K562 (cell line): ENCODE measurements around the gene ISYNA1. TPM values are rescaled to one million over a fixed set of nuclear protein-coding genes. Genes with fewer than 3 reads are reported as not detected.
A peak's percentile ranks its signal among the peaks of the same experiment; 100 is the strongest.

Source experiments
- ARID1B ChIP-seq: fragments of 450-650 bp; IDR thresholded peaks from 2 replicates; pipeline ENCODE4 v1.6.1; 2016; ENCODE audit warnings: antibody characterized with exemption, mild to moderate bottlenecking, inconsistent platforms
- ATF1 ChIP-seq, 2 experiments: fragments of 450-650 bp in 1 of 2; IDR thresholded peaks; 2 replicates each; pipeline ENCODE4 v1.6.1; 2016; ENCODE audit warnings: missing compliant biosample characterization in 1 of 2, missing genetic modification characterization in 1 of 2
- EP400 ChIP-seq: fragments of 450-650 bp; IDR thresholded peaks from 2 replicates; pipeline ENCODE4 v1.6.1; 2017; ENCODE audit warnings: antibody characterized with exemption, mild to moderate bottlenecking, moderate library complexity
- POLR2G ChIP-seq: fragments of 200-400 bp; formaldehyde crosslinking; IDR thresholded peaks from 2 replicates; pipeline ENCODE4 v1.6.1; 2017; ENCODE audit warnings: low read depth, mild to moderate bottlenecking, antibody characterized with exemption, low read length, moderate library complexity
- TAF1 ChIP-seq: IDR thresholded peaks from 2 replicates; pipeline ENCODE4 v1.6.1; 2011; ENCODE audit warnings: mild to moderate bottlenecking, low read length, moderate library complexity; ENCODE audit not compliant: insufficient read depth, control insufficient read depth, severe bottlenecking; ENCODE audit errors: extremely low read depth
- ZC3H11A ChIP-seq: IDR thresholded peaks from 2 replicates; pipeline ENCODE4 v1.6.1; 2012; ENCODE audit warnings: low read depth, low read length, improper control_type of control experiment
- ZNF408 ChIP-seq: fragments of 250-450 bp; sonication (Bioruptor Pico); IDR thresholded peaks from 2 replicates; pipeline ENCODE4 v1.4.0; 2020; ENCODE audit warnings: low read depth, mild to moderate bottlenecking, moderate library complexity
- polyA plus RNA-seq, 8 experiments: library from polyadenylated mRNA; depleted of rRNA in 4 of 8; stranded (reverse) in 5 of 8; unstranded in 3 of 8; fragments of >200 nt; fragmentation: Nextera tagmentation in 2 of 8; fragmentation: Illumina TruSeq in 1 of 8; extraction: Ambion mirVana in 2 of 8; extraction: Trizol in 1 of 8; gene quantifications; 2 replicates each; pipeline versions ENCODE4 v1.2.1 to v1.2.3, GENCODE V29; 2011 to 2014; ENCODE audit warnings: inconsistent platforms in 1 of 8, missing spikeins in 1 of 8
- total RNA-seq, 7 experiments: library from RNA; depleted of rRNA in 6 of 7; stranded (reverse); fragments of >200 nt in 6 of 7; fragmentation: Illumina TruSeq in 2 of 7; extraction: Trizol in 2 of 7; gene quantifications; 2 replicates each; pipeline versions ENCODE4 v1.2.1 to v1.2.3, GENCODE V29; 2011 to 2021; ENCODE audit warnings: low replicate concordance in 1 of 7
- TF ChIP-seq, protein P1 (sequence below): fragments of 250-450 bp; sonication (Bioruptor Pico); IDR thresholded peaks from 2 replicates; pipeline ENCODE4 v1.5.0; 2021; ENCODE audit warnings: mild to moderate bottlenecking, borderline replicate concordance
- TF ChIP-seq, protein P2 (sequence below): fragments of 450-650 bp; IDR thresholded peaks from 2 replicates; pipeline ENCODE4 v1.6.1; 2016; ENCODE audit warnings: mild to moderate bottlenecking, moderate library complexity
- TF ChIP-seq, protein P3 (sequence below): fragments of 250-450 bp; sonication (Bioruptor Pico); IDR thresholded peaks from 2 replicates; pipeline ENCODE4 v1.8.0; 2022; ENCODE audit warnings: inconsistent platforms

The ISYNA1 gene
- total and polyA plus RNA-seq, 9 of the 15 experiments (the other 6 are each of a cell fraction or from before 2014, with no cell fraction given), result 21.8 to 460 (median 93.2) TPM

DNA sequence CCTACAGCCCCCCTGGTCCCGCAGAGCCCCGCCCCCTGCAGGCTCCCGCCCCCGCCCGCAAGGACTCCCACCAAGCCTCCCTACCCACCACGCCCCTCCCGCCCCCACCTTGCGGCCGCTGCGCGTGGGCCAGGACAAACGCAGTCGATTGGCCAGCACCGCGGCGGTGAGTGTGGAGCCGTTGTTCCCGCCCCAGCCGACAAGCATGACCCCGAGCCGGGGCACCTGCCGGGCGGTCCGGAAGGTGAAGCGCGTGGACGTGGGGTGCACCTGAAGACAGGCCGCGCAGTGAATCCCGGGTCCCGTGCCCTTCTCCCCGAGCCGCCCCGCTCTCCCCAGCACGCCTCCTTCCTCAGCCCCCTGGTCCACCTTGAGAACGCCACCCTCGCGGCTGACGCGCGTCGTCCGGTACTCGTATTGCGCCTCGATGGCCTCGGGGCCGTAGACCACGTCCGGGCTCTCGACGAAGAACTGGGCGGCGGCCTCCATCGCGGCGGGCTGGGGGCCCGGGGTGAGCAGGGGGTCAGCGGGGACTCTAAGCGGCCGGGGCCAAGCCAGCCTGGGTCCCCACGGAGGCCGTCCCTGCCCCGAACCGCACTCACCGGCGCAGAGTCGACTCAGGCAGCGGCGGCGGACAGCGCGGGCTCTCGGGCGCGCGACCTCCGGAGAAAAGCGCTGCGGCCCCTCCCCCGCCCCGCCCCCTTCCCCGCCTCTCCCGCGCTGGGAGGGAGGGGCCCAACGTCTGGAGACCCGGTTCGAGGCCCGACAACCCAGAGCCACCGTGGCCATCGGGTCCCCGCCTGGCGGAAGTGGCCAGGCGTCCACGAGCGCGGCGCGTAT, at the start of gene ISYNA1 (continued):
- TF ChIP-seq TAF1, result peak; percentile 55
- TF ChIP-seq, protein P1, sequence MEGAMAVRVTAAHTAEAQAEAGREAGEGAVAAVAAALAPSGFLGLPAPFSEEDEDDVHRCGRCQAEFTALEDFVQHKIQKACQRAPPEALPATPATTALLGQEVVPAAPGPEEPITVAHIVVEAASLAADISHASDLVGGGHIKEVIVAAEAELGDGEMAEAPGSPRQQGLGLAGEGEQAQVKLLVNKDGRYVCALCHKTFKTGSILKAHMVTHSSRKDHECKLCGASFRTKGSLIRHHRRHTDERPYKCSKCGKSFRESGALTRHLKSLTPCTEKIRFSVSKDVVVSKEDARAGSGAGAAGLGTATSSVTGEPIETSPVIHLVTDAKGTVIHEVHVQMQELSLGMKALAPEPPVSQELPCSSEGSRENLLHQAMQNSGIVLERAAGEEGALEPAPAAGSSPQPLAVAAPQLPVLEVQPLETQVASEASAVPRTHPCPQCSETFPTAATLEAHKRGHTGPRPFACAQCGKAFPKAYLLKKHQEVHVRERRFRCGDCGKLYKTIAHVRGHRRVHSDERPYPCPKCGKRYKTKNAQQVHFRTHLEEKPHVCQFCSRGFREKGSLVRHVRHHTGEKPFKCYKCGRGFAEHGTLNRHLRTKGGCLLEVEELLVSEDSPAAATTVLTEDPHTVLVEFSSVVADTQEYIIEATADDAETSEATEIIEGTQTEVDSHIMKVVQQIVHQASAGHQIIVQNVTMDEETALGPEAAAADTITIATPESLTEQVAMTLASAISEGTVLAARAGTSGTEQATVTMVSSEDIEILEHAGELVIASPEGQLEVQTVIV (CRISPR knock-in tag), result no peak
- no peak for TF ChIP-seq ARID1B
- TF ChIP-seq, protein P2, sequence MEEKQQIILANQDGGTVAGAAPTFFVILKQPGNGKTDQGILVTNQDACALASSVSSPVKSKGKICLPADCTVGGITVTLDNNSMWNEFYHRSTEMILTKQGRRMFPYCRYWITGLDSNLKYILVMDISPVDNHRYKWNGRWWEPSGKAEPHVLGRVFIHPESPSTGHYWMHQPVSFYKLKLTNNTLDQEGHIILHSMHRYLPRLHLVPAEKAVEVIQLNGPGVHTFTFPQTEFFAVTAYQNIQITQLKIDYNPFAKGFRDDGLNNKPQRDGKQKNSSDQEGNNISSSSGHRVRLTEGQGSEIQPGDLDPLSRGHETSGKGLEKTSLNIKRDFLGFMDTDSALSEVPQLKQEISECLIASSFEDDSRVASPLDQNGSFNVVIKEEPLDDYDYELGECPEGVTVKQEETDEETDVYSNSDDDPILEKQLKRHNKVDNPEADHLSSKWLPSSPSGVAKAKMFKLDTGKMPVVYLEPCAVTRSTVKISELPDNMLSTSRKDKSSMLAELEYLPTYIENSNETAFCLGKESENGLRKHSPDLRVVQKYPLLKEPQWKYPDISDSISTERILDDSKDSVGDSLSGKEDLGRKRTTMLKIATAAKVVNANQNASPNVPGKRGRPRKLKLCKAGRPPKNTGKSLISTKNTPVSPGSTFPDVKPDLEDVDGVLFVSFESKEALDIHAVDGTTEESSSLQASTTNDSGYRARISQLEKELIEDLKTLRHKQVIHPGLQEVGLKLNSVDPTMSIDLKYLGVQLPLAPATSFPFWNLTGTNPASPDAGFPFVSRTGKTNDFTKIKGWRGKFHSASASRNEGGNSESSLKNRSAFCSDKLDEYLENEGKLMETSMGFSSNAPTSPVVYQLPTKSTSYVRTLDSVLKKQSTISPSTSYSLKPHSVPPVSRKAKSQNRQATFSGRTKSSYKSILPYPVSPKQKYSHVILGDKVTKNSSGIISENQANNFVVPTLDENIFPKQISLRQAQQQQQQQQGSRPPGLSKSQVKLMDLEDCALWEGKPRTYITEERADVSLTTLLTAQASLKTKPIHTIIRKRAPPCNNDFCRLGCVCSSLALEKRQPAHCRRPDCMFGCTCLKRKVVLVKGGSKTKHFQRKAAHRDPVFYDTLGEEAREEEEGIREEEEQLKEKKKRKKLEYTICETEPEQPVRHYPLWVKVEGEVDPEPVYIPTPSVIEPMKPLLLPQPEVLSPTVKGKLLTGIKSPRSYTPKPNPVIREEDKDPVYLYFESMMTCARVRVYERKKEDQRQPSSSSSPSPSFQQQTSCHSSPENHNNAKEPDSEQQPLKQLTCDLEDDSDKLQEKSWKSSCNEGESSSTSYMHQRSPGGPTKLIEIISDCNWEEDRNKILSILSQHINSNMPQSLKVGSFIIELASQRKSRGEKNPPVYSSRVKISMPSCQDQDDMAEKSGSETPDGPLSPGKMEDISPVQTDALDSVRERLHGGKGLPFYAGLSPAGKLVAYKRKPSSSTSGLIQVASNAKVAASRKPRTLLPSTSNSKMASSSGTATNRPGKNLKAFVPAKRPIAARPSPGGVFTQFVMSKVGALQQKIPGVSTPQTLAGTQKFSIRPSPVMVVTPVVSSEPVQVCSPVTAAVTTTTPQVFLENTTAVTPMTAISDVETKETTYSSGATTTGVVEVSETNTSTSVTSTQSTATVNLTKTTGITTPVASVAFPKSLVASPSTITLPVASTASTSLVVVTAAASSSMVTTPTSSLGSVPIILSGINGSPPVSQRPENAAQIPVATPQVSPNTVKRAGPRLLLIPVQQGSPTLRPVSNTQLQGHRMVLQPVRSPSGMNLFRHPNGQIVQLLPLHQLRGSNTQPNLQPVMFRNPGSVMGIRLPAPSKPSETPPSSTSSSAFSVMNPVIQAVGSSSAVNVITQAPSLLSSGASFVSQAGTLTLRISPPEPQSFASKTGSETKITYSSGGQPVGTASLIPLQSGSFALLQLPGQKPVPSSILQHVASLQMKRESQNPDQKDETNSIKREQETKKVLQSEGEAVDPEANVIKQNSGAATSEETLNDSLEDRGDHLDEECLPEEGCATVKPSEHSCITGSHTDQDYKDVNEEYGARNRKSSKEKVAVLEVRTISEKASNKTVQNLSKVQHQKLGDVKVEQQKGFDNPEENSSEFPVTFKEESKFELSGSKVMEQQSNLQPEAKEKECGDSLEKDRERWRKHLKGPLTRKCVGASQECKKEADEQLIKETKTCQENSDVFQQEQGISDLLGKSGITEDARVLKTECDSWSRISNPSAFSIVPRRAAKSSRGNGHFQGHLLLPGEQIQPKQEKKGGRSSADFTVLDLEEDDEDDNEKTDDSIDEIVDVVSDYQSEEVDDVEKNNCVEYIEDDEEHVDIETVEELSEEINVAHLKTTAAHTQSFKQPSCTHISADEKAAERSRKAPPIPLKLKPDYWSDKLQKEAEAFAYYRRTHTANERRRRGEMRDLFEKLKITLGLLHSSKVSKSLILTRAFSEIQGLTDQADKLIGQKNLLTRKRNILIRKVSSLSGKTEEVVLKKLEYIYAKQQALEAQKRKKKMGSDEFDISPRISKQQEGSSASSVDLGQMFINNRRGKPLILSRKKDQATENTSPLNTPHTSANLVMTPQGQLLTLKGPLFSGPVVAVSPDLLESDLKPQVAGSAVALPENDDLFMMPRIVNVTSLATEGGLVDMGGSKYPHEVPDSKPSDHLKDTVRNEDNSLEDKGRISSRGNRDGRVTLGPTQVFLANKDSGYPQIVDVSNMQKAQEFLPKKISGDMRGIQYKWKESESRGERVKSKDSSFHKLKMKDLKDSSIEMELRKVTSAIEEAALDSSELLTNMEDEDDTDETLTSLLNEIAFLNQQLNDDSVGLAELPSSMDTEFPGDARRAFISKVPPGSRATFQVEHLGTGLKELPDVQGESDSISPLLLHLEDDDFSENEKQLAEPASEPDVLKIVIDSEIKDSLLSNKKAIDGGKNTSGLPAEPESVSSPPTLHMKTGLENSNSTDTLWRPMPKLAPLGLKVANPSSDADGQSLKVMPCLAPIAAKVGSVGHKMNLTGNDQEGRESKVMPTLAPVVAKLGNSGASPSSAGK, result peak; percentile 93
- TF ChIP-seq ZNF408 (CRISPR knock-in tag), result no peak
- TF ChIP-seq ZC3H11A, result no peak
- peak; percentile 55 for TF ChIP-seq EP400
- peak; percentile 78 for TF ChIP-seq POLR2G
- no peak for TF ChIP-seq ATF1 (CRISPR knock-in tag; IDR thresholded peaks at IDR 0.05)
- TF ChIP-seq ATF1 (tag; IDR thresholded peaks at IDR 0.05), result peak; percentile 56
- TF ChIP-seq, protein P3, sequence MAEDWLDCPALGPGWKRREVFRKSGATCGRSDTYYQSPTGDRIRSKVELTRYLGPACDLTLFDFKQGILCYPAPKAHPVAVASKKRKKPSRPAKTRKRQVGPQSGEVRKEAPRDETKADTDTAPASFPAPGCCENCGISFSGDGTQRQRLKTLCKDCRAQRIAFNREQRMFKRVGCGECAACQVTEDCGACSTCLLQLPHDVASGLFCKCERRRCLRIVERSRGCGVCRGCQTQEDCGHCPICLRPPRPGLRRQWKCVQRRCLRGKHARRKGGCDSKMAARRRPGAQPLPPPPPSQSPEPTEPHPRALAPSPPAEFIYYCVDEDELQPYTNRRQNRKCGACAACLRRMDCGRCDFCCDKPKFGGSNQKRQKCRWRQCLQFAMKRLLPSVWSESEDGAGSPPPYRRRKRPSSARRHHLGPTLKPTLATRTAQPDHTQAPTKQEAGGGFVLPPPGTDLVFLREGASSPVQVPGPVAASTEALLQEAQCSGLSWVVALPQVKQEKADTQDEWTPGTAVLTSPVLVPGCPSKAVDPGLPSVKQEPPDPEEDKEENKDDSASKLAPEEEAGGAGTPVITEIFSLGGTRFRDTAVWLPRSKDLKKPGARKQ (CRISPR knock-in tag), result no peak
